Esophagus (tissue), 2 donors: Measurements from ENCODE around the gene CCDC91. TPM values are rescaled to one million over a fixed set of nuclear protein-coding genes. Genes with fewer than 3 reads are reported as not detected.
"Not testable (repeated sequence)": the region's sequence is repeated elsewhere in the genome, so short reads cannot be mapped to it uniquely, and the experiment has no call there.

Experiments
- H3K27ac ChIP-seq, 2 donors: one replicate each; pipeline ENCODE4 v1.5.1; 2013; ENCODE audit warnings: low read depth in 2 of 2, mild to moderate bottlenecking in 2 of 2, inconsistent platforms in 1 of 2, low read length in 1 of 2, moderate library complexity in 1 of 2
- H3K27me3 ChIP-seq, 2 donors: one replicate each; pipeline ENCODE4 v1.6.1; 2013; ENCODE audit warnings: low read length in 2 of 2, control low read depth in 1 of 2, mild to moderate bottlenecking in 1 of 2; ENCODE audit not compliant: insufficient read depth in 2 of 2, control insufficient read depth in 1 of 2
- H3K36me3 ChIP-seq, 2 donors: one replicate each; pipeline ENCODE4 v1.6.1; 2013; ENCODE audit warnings: low read length in 1 of 2; ENCODE audit not compliant: control insufficient read depth in 2 of 2, insufficient read depth in 2 of 2
- H3K4me1 ChIP-seq, 2 donors: one replicate each; pipeline ENCODE4 v1.6.1; 2013; ENCODE audit warnings: low read length in 1 of 2; ENCODE audit not compliant: control insufficient read depth in 2 of 2, insufficient read depth in 2 of 2
- H3K4me3 ChIP-seq, 2 donors: one replicate each; pipeline ENCODE4 v1.5.1; 2013; ENCODE audit warnings: low read length in 2 of 2, mild to moderate bottlenecking in 2 of 2, low read depth in 1 of 2, moderate library complexity in 1 of 2
- H3K9me3 ChIP-seq, 2 donors: one replicate each; pipeline ENCODE4 v1.6.1; 2013; ENCODE audit warnings: mild to moderate bottlenecking in 2 of 2, low read depth in 1 of 2, low read length in 1 of 2, moderate library complexity in 1 of 2; ENCODE audit not compliant: control insufficient read depth in 2 of 2, insufficient read depth in 1 of 2
- WGBS, 2 donors: extraction: QIAGEN DNeasy Blood & Tissue Kit; methylation state at CpG; one replicate each; pipeline ENCODE4 v1.1.7; 2013; 5-methylcytosine and 5-hydroxymethylcytosine counted together
- polyA plus RNA-seq, 2 donors: library from polyadenylated mRNA; stranded (reverse); fragments of 200-250 nt; gene quantifications; one replicate each; pipeline ENCODE4 v1.2.3, GENCODE V29; 2013
- donor health status: healthy with polysubstance abuse.
- donor health status: Bipolar disorder and iron deficiency.

Gene CCDC91
- polyA plus RNA-seq, 2 donors = 10.6 to 11.8 TPM

- 95 to 96% methylated on average over 1 of the region's 1 CpG for WGBS, 2 donors
- not testable (repeated sequence) for H3K36me3 ChIP-seq, H3K4me1 ChIP-seq, H3K4me3 ChIP-seq, H3K27ac ChIP-seq, H3K9me3 ChIP-seq, H3K27me3 ChIP-seq
Measured at GRCh38 chr12:28479097-28479496, 288.8 kb downstream of the CCDC91 start.

DNA sequence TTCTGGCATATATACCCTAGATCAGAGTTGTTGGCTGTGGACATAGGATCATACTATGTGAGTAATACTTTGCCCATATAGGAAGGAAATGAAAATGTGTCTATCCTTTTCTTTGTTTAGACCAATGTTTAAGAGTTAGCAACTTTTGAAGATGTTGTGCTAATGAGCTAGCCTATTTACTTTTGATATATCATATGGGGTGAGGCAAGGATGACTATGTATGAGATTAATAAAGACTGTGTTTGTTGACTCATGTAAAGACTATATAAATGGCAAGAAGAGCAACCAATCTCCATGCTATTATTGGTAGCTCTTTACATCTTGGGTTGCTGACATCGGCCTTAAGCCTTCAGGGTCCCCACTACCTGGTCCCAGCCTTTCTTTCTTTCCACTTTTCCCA lies 289.4 kb downstream of the CCDC91 start:
- Histone ChIP-seq H3K36me3 (no peaks in the 10 kb centered on the region), H3K4me1 (no peaks in the 10 kb centered on the region), H3K27ac (no peak overlapping the region), H3K9me3 (no peaks in the 10 kb centered on the region), H3K27me3 (no peaks in the 10 kb centered on the region), H3K4me3 (no peak overlapping the region)
- WGBS, 2 donors = 81 to 100% methylated on average over 1 of the region's 1 CpG

GRCh38 chr12:28484156-28484555 lies 293.9 kb downstream of the CCDC91 start:
- Histone ChIP-seq H3K4me3 (no peak overlapping the region), H3K27ac (no peak overlapping the region), H3K9me3 (no peaks in the 10 kb centered on the region), H3K4me1 (no peaks in the 10 kb centered on the region), H3K27me3 (no peaks in the 10 kb centered on the region), H3K36me3 (no peaks in the 10 kb centered on the region)
- 89 to 93% methylated on average over 1 of the region's 1 CpG for WGBS, 2 donors

GRCh38 chr12:28486521-28486920 lies 296.3 kb downstream of the CCDC91 start:
- H3K27ac ChIP-seq = no peak overlapping the region
- no peaks in the 10 kb centered on the region for H3K36me3 ChIP-seq
- WGBS, 2 donors = 74 to 79% methylated on average over 1 of the region's 1 CpG
- no peaks in the 10 kb centered on the region for H3K27me3 ChIP-seq
- H3K4me3 ChIP-seq = no peak overlapping the region
- no peaks in the 10 kb centered on the region for H3K4me1 ChIP-seq
- H3K9me3 ChIP-seq = no peaks in the 10 kb centered on the region

GRCh38 chr12:28489246-28489645 lies 299.0 kb downstream of the CCDC91 start:
- no peaks in the 10 kb centered on the region for H3K9me3 ChIP-seq
- WGBS, 2 donors = 62 to 72% methylated on average over 2 of the region's 2 CpGs
- no peak overlapping the region for H3K4me3 ChIP-seq
- H3K27me3 ChIP-seq = no peaks in the 10 kb centered on the region
- no peaks in the 10 kb centered on the region for H3K36me3 ChIP-seq
- H3K4me1 ChIP-seq = no peaks in the 10 kb centered on the region
- no peak overlapping the region for H3K27ac ChIP-seq

- Histone ChIP-seq H3K27me3 (no peaks in the 10 kb centered on the region), H3K27ac (peak overlapping the region in 1 of 2 donors; percentile 41), H3K4me3 (no peak overlapping the region)
Measured at GRCh38 chr12:28497889-28498411, 307.7 kb downstream of the CCDC91 start.

GRCh38 chr12:28498850-28499249 lies 308.6 kb downstream of the CCDC91 start:
- no peaks in the 10 kb centered on the region for H3K27me3 ChIP-seq
- no peak overlapping the region for H3K4me3 ChIP-seq
- H3K36me3 ChIP-seq = no peaks in the 10 kb centered on the region
- WGBS, 2 donors = 77 to 85% methylated on average over 1 of the region's 1 CpG
- H3K9me3 ChIP-seq = no peaks in the 10 kb centered on the region
- no peaks in the 10 kb centered on the region for H3K4me1 ChIP-seq
- no peak overlapping the region for H3K27ac ChIP-seq

More at GRCh38 chr12:28497889-28498411, 307.7 kb downstream of the CCDC91 start:
- H3K9me3 ChIP-seq = no peaks in the 10 kb centered on the region
- no peaks in the 10 kb centered on the region for H3K36me3 ChIP-seq
- no peaks in the 10 kb centered on the region for H3K4me1 ChIP-seq

DNA sequence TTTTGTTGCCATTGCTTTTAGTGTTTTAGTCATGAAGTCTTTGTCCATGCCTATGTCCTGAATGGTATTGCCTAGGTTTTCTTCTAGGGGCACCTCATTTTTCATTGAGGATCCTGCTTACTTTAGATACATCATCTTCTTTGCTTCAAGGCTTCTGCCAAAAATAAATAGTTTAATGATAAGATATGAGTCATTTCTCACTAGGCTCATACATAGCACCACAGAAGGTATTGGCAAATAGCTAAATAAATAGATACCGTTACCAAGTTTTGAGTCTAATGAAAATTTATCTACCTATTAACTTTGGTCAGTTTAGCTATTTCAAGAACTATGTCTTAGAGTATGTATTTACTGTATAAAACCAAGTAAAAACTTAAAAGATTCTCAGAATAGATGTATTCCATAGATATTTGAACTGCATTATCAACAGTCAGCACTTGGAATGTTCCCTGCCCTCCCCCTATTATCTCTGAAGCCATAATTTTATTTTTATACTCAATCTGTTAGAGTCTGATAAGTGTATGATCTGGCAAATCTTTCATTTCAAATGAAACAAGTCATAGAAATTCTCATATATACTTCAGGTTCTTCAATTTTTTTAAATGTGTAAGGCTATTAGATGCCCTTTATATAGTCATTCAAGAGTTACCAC lies 310.2 kb downstream of the CCDC91 start:
- WGBS, 2 donors = 70 to 77% methylated on average over 1 of the region's 1 CpG
- no peaks in the 10 kb centered on the region for H3K4me1 ChIP-seq

DNA sequence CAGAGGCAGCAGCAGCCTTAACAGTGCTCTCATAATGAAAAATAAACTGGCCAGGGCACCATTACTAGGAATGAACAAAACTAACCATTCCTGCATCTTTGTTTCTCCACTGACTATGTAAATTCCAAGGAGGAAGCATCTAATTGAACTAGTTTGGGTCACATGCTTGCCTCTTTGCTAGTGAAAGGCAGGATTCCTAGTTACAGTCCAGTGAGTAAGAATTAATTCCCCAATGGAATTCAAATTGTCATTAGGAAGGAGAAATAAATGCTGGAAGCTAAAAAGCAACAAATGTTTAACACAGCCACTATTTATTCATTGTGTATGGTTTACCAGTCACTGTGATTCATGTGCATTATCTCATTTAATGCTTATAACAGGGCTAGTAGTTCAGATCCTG lies 316.0 kb downstream of the CCDC91 start:
- H3K9me3 ChIP-seq = no peaks in the 10 kb centered on the region
- H3K4me3 ChIP-seq = no peak overlapping the region
- H3K27me3 ChIP-seq = peaks cover 0 to under 1% of the 10 kb centered on the region in 2 donors

More for the DNA sequence above, 310.2 kb downstream of the CCDC91 start:
- Histone ChIP-seq H3K9me3 (no peaks in the 10 kb centered on the region), H3K36me3 (no peaks in the 10 kb centered on the region), H3K4me3 (no peak overlapping the region), H3K27me3 (no peaks in the 10 kb centered on the region), H3K27ac (no peak overlapping the region)

GRCh38 chr12:28507033-28507432 lies 316.8 kb downstream of the CCDC91 start:
- Histone ChIP-seq H3K36me3 (no peaks in the 10 kb centered on the region), H3K27me3 (peaks cover 0 to 2% of the 10 kb centered on the region in 2 donors), H3K4me3 (no peak overlapping the region), H3K9me3 (no peaks in the 10 kb centered on the region), H3K4me1 (no peaks in the 10 kb centered on the region), H3K27ac (no peak overlapping the region)

More for the DNA sequence above, 316.0 kb downstream of the CCDC91 start:
- H3K36me3 ChIP-seq = no peaks in the 10 kb centered on the region
- no peaks in the 10 kb centered on the region for H3K4me1 ChIP-seq
- no peak overlapping the region for H3K27ac ChIP-seq
